ENCODE data around the gene MMEL1. TPM values are rescaled to one million over a fixed set of nuclear protein-coding genes. Genes with fewer than 3 reads are reported as not detected.
"Not testable (repeated sequence)": the region's sequence is repeated elsewhere in the genome, so short reads cannot be mapped to it uniquely, and the experiment has no call there.

Gene MMEL1
- total RNA-seq, 6 donors from 2014 or later, result 2.9 to 5.5 (median 5.1) TPM; not detected in 2

GRCh38 chr1:2629627-2630497 lies 3.0 kb downstream of the MMEL1 start:
- 80 to 90% methylated on average over 15 to 22 of the region's 23 CpGs for WGBS, 2 donors
- DNase-seq, result peak in 1 of 2 donors; percentile 32
- peaks cover 6 to 15% (median 8%) of the 10 kb centered on the region in 4 donors for H3K4me1 ChIP-seq
- peak in 1 of 2 donors; percentile 13 for ATAC-seq (ENCODE audit: low FRiP score in 2 of 2)
- no peak overlapping the region for H3K27ac ChIP-seq
- no peak for TF ChIP-seq CTCF (IDR thresholded peaks at IDR 0.05)
- TF ChIP-seq EP300 (IDR thresholded peaks at IDR 0.05), result no peak
- no peak for TF ChIP-seq POLR2A (IDR thresholded peaks at IDR 0.05)
- TF ChIP-seq POLR2AphosphoS5 (IDR thresholded peaks at IDR 0.05), result no peak
- H3K9me3 ChIP-seq, result no peaks in the 10 kb centered on the region
- peaks cover 0 to 42% (median 25%) of the 10 kb centered on the region in 4 donors for H3K27me3 ChIP-seq
- H3K4me3 ChIP-seq, result no peak overlapping the region
- H3K36me3 ChIP-seq, result no peaks in the 10 kb centered on the region

- no peak for TF ChIP-seq POLR2AphosphoS5 (IDR thresholded peaks at IDR 0.05)
- no peak for TF ChIP-seq EP300 (IDR thresholded peaks at IDR 0.05)
- no peak for TF ChIP-seq POLR2A (IDR thresholded peaks at IDR 0.05)
- TF ChIP-seq CTCF (IDR thresholded peaks at IDR 0.05), result no peak
- Histone ChIP-seq H3K4me1 (peaks cover 6 to 15% (median 8%) of the 10 kb centered on the region in 4 donors), H3K36me3 (no peaks in the 10 kb centered on the region), H3K27ac (no peak overlapping the region), H3K9me3 (no peaks in the 10 kb centered on the region), H3K27me3 (peaks cover 0 to 42% (median 25%) of the 10 kb centered on the region in 4 donors), H3K4me3 (no peak overlapping the region)
- ATAC-seq (ENCODE audit: low FRiP score in 2 of 2), result no peak
- WGBS, 2 donors, result 0 to 9% methylated on average over 1 to 9 of the region's 64 CpGs
- DNase-seq, result peak in 1 of 2 donors; percentile 75
These were observed 3.7 kb downstream of the MMEL1 start for GRCh38 chr1:2628933-2629626.

- Histone ChIP-seq H3K4me3 (no peak overlapping the region), H3K36me3 (no peaks in the 10 kb centered on the region), H3K9me3 (no peaks in the 10 kb centered on the region), H3K4me1 (peaks cover 6 to 15% (median 8%) of the 10 kb centered on the region in 4 donors), H3K27me3 (peaks cover 0 to 36% (median 22%) of the 10 kb centered on the region in 4 donors), H3K27ac (no peak overlapping the region)
- no peak for TF ChIP-seq POLR2A (IDR thresholded peaks at IDR 0.05)
- no peak for TF ChIP-seq EP300 (IDR thresholded peaks at IDR 0.05)
- no peak for TF ChIP-seq POLR2AphosphoS5 (IDR thresholded peaks at IDR 0.05)
- TF ChIP-seq CTCF (IDR thresholded peaks at IDR 0.05), result no peak
- ATAC-seq (ENCODE audit: low FRiP score in 2 of 2) (peak in 1 of 2 donors; percentile 20), DNase-seq (peak in 1 of 2 donors; percentile 70)
- WGBS, 2 donors, result 8% methylated on average over 5 of the region's 46 CpGs; no CpG with 5 or more reads in 1 of the 2 donors
These were observed 4.5 kb downstream of the MMEL1 start for GRCh38 chr1:2628191-2628932.

GRCh38 chr1:2627746-2628145 lies 5.1 kb downstream of the MMEL1 start:
- WGBS, 2 donors, result 38 to 47% methylated on average over 6 of the region's 6 CpGs
- Histone ChIP-seq H3K27me3 (peaks cover 0 to 30% (median 20%) of the 10 kb centered on the region in 4 donors), H3K27ac (no peak overlapping the region), H3K4me1 (peaks cover 6 to 15% (median 8%) of the 10 kb centered on the region in 4 donors), H3K9me3 (no peaks in the 10 kb centered on the region), H3K36me3 (no peaks in the 10 kb centered on the region), H3K4me3 (no peak overlapping the region)
- ATAC-seq (ENCODE audit: low FRiP score in 2 of 2) (no peak), DNase-seq (peak in 1 of 2 donors; percentile 50)
- TF ChIP-seq POLR2AphosphoS5 (IDR thresholded peaks at IDR 0.05), result no peak
- TF ChIP-seq EP300 (IDR thresholded peaks at IDR 0.05), result no peak
- no peak for TF ChIP-seq CTCF (IDR thresholded peaks at IDR 0.05)
- no peak for TF ChIP-seq POLR2A (IDR thresholded peaks at IDR 0.05)

GRCh38 chr1:2625748-2626147 lies 7.1 kb downstream of the MMEL1 start:
- ATAC-seq (ENCODE audit: low FRiP score in 2 of 2); H3K9me3 ChIP-seq; H3K27ac ChIP-seq; H3K36me3 ChIP-seq; DNase-seq; H3K4me3 ChIP-seq: not testable (repeated sequence)
- WGBS, 2 donors, result 63 to 79% methylated on average over 7 of the region's 7 CpGs
- H3K27me3 ChIP-seq, result peaks cover 0 to 25% (median 18%) of the 10 kb centered on the region in 4 donors
- peaks cover 6 to 15% (median 8%) of the 10 kb centered on the region in 4 donors for H3K4me1 ChIP-seq
